Endothelial cell of umbilical vein (primary cell): Measurements from ENCODE around the gene C2. TPM values are rescaled to one million over a fixed set of nuclear protein-coding genes. Genes with fewer than 3 reads are reported as not detected.

Experiments used
- BruUV-seq: library from RNA; stranded (reverse); fragments of 400-500 nt; replicated peaks from 2 replicates; lab custom pipeline; 2021; lab: Mats Ljungman, UMichigan
- CTCF ChIA-PET: fragments of 300-600, 350-600 bp; sonication (Branson Sonifier 250); formaldehyde crosslinking; loops from one replicate; lab custom pipeline; 2021; ENCODE audit warnings: antibody characterized with exemption, inconsistent platforms; lab: Charles Lee
- POLR2A ChIA-PET: fragments of 300-600, 350-600 bp; sonication (Branson Sonifier 250); formaldehyde crosslinking; loops from one replicate; lab custom pipeline; 2021; ENCODE audit warnings: antibody characterized with exemption, inconsistent platforms; lab: Charles Lee
- DNase-seq: peaks from one replicate; pipeline ENCODE4 v3.0.0-alpha.2; 2011; ENCODE audit warnings: low read depth, low spot score
- FAIRE-seq: peaks from 2 replicates; lab custom pipeline; 2011; peaks lifted over from hg19 to GRCh38; lab: Jason Lieb, UNC
- H2AFZ ChIP-seq: 2 replicates; pipeline ENCODE4 v1.6.0; 2012; ENCODE audit warnings: low read depth, low read length, control low read depth, inconsistent platforms
- H3K27ac ChIP-seq: 2 replicates; pipeline ENCODE4 v1.5.1; 2011; ENCODE audit warnings: low read depth, mild to moderate bottlenecking, control low read depth, low read length, moderate library complexity; ENCODE audit not compliant: insufficient read depth
- H3K27me3 ChIP-seq, 2 experiments: 2 replicates each; pipeline versions ENCODE4 v1.6.0 to v1.6.1; 2011; ENCODE audit warnings: low read length in 2 of 2, mixed read lengths in 1 of 2; ENCODE audit not compliant: control insufficient read depth in 2 of 2, insufficient read depth in 2 of 2
- H3K36me3 ChIP-seq, 2 experiments: 2 replicates in 1 of 2; 3 replicates in 1 of 2; pipeline ENCODE4 v1.5.1; 2011; ENCODE audit warnings: low read length in 2 of 2, mild to moderate bottlenecking in 1 of 2, moderate library complexity in 1 of 2; ENCODE audit not compliant: control insufficient read depth in 2 of 2, insufficient read depth in 2 of 2; ENCODE audit errors: extremely low read depth in 1 of 2
- H3K4me1 ChIP-seq: 3 replicates; pipeline ENCODE4 v1.5.1; 2011; ENCODE audit warnings: mild to moderate bottlenecking, low read length; ENCODE audit not compliant: control insufficient read depth, insufficient read depth; ENCODE audit errors: extremely low read depth
- H3K4me2 ChIP-seq: 2 replicates; pipeline ENCODE4 v1.6.1; 2011; ENCODE audit warnings: low read length, control low read depth, mixed read lengths; ENCODE audit not compliant: insufficient read depth
- H3K4me3 ChIP-seq, 3 experiments: fragments of 200-600 bp in 1 of 3; sonication (generic), shearing (Covaris generic) in 1 of 3; replicated peaks in 1 of 3; 2 replicates each; pipeline ENCODE4 v1.5.1; 2011 to 2016; ENCODE audit warnings: control low read depth in 3 of 3, low read length in 3 of 3, mild to moderate bottlenecking in 2 of 3, inconsistent platforms in 1 of 3, low read depth in 1 of 3, moderate library complexity in 1 of 3; ENCODE audit not compliant: insufficient read depth in 1 of 3
- H3K79me2 ChIP-seq: 2 replicates; pipeline ENCODE4 v1.6.0; 2012; ENCODE audit warnings: low read length, inconsistent platforms; ENCODE audit not compliant: control insufficient read depth, insufficient read depth
- H3K9ac ChIP-seq: replicated peaks from 2 replicates; pipeline ENCODE3; 2011; ENCODE audit warnings: low read length, control low read depth; ENCODE audit not compliant: insufficient read depth; ENCODE audit errors: extremely low read depth
- H3K9me1 ChIP-seq: replicated peaks from 3 replicates; pipeline ENCODE4 v1.6.0; 2011; ENCODE audit warnings: mild to moderate bottlenecking, low read length; ENCODE audit not compliant: control insufficient read depth, insufficient read depth; ENCODE audit errors: extremely low read depth
- H3K9me3 ChIP-seq: replicated peaks from 2 replicates; pipeline ENCODE4 v1.5.1; 2012; ENCODE audit warnings: low read length, inconsistent platforms; ENCODE audit not compliant: control insufficient read depth, insufficient read depth
- H4K20me1 ChIP-seq: replicated peaks from 2 replicates; pipeline ENCODE3; 2011; ENCODE audit warnings: mild to moderate bottlenecking, low read length; ENCODE audit not compliant: control insufficient read depth, insufficient read depth; ENCODE audit errors: extremely low read depth
- CTCF ChIP-seq, 2 donors: IDR thresholded peaks; 1 replicate in 1 of 2; 2 replicates in 1 of 2; pipeline ENCODE4 v1.5.1; 2011; ENCODE audit warnings: low read length in 2 of 2, mild to moderate bottlenecking in 2 of 2, moderate library complexity in 2 of 2, control low read depth in 1 of 2, inconsistent platforms in 1 of 2, low read depth in 1 of 2; ENCODE audit not compliant: insufficient read depth in 1 of 2; ENCODE audit errors: extremely low read depth in 1 of 2
- EZH2 ChIP-seq: IDR thresholded peaks from 2 replicates; pipeline ENCODE4 v1.6.1; 2012; ENCODE audit warnings: borderline replicate concordance, low read depth, mild to moderate bottlenecking, moderate library complexity, low read length, inconsistent platforms; ENCODE audit not compliant: severe bottlenecking
- FOS ChIP-seq: IDR thresholded peaks from 2 replicates; pipeline ENCODE4 v1.6.1; 2011; ENCODE audit warnings: mild to moderate bottlenecking, low read length, moderate library complexity, borderline replicate concordance; ENCODE audit not compliant: insufficient read depth
- GATA2 ChIP-seq: IDR thresholded peaks from 2 replicates; pipeline ENCODE4 v1.7.0; 2011; ENCODE audit warnings: low read depth, mild to moderate bottlenecking, moderate library complexity, mixed read lengths, low read length; ENCODE audit not compliant: insufficient read length, insufficient read depth
- JUN ChIP-seq: IDR thresholded peaks from 2 replicates; pipeline ENCODE4 v1.6.1; 2011; ENCODE audit warnings: borderline replicate concordance, low read depth; ENCODE audit not compliant: insufficient read length, insufficient read depth
- MAX ChIP-seq: IDR thresholded peaks from 2 replicates; pipeline ENCODE4 v1.6.1; 2011; ENCODE audit not compliant: insufficient read depth, insufficient read length
- MYC ChIP-seq: IDR thresholded peaks from one replicate; pipeline ENCODE4 v1.6.1; 2011; ENCODE audit warnings: mild to moderate bottlenecking, low read depth, low read length
- POLR2A ChIP-seq: IDR thresholded peaks from 2 replicates; pipeline ENCODE4 v1.6.1; 2012; ENCODE audit warnings: low read depth, mild to moderate bottlenecking, control low read depth, low read length
- POLR2AphosphoS5 ChIP-seq: IDR thresholded peaks from 2 replicates; pipeline ENCODE4 v1.6.1; 2012; ENCODE audit warnings: low read depth, mild to moderate bottlenecking, control low read depth, low read length, moderate library complexity; ENCODE audit not compliant: insufficient read depth
- dilution Hi-C: fragments of 300-500 bp; cut with MboI; formaldehyde crosslinking; loops from one replicate; pipeline ENCODE4 v1.15.0; 2019; ENCODE audit warnings: low sequenced_read_pairs; ENCODE audit not compliant: extremely low pct_ligation_motif_present
- intact Hi-C: fragments of 100-400 bp; cut with micrococcal nuclease; formaldehyde crosslinking; loops from one replicate; pipeline ENCODE4 v1.10.0; 2022
- polyA plus RNA-seq, 4 experiments: library from polyadenylated mRNA; depleted of rRNA in 3 of 4; stranded (reverse) in 3 of 4; unstranded in 1 of 4; fragments of >200 nt; gene quantifications; 2 replicates each; pipeline versions ENCODE4 v1.2.1 to v1.2.3, GENCODE V29; 2011 to 2012; ENCODE audit warnings: missing spikeins in 1 of 4
- total RNA-seq: library from RNA; stranded (reverse); gene quantifications from 2 replicates; pipeline ENCODE4 v1.2.3, GENCODE V29; 2021

C2 gene
- total and polyA plus RNA-seq, 2 donors (not counting 3 experiments of a cell fraction or from before 2014, with no cell fraction given), result 0.60 TPM; not detected in 1

DNA sequence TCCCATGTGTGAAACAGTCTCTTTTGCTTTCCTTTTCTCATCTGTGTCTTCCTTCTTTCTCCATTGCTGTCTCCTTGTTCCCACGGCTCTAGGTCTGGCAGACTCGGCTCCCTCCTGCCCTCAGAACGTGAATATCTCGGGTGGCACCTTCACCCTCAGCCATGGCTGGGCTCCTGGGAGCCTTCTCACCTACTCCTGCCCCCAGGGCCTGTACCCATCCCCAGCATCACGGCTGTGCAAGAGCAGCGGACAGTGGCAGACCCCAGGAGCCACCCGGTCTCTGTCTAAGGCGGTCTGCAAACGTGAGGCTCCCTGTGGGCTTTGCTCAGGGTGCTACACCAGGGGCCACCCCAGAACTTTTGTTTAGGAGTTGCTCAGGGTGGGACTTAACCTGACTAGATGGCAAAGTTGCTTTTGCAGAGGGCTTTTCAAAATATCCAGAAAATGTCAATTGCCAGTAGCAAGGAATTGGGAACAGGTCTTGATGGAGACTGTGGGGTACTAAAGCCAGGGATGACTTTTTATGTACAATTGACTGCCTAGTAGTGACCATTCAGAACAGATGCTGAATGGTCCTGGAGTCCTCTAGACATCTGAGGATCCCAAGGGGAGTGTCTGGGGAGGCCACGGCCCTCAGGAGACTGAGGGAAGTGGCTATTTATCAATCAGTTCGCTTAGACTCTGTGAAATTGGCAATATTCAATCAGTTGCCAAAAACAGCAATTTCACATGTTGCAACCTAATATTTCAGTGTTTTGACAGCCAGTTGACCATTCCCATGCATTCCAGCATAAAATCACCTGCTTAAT, 550 bp downstream of the C2 start:
- Histone ChIP-seq H3K4me1 (no peaks in the 10 kb centered on the region), H2AFZ (no peak overlapping the region), H3K4me3 (no peak overlapping the region), H3K27ac (no peak overlapping the region), H3K27me3 (peaks cover 9 to 13% of the 10 kb centered on the region in 2 experiments), H4K20me1 (no peaks in the 10 kb centered on the region), H3K36me3 (no peaks in the 10 kb centered on the region), H3K9me1 (no peaks in the 10 kb centered on the region), H3K79me2 (no peaks in the 10 kb centered on the region), H3K4me2 (no peak overlapping the region), H3K9ac (no peak overlapping the region), H3K9me3 (no peaks in the 10 kb centered on the region)
- dilution Hi-C loops (no loop called here), intact Hi-C loops (no loop called here)
- FAIRE-seq (no peak), DNase-seq (no peak)
- TF ChIP-seq MAX (no peak), POLR2AphosphoS5 (no peak), FOS (no peak), EZH2 (no peak), CTCF (IDR thresholded peaks at IDR 0.05; ENCODE audit: extremely low read depth in 1 of 2, insufficient read depth in 1 of 2, low read depth in 1 of 2, low read length in 2 of 2) (no peak), JUN (no peak), POLR2A (no peak), MYC (no peak), GATA2 (no peak)
- CTCF ChIA-PET, result interaction anchor here (1.0 kb wide), 1 partner anchor 24 kb away, joined by 4 read pairs; no protein-coding TSS in a partner anchor
- no TSS peak for BruUV-seq
- POLR2A ChIA-PET, result no interaction called here
